Measurements from ENCODE around the gene C11orf98.

- TF ChIP-seq ESRRG (CRISPR knock-in tag; IDR thresholded peaks at IDR 0.05) (no peak), OSR1 (CRISPR knock-in tag; IDR thresholded peaks at IDR 0.05) (no peak)
These were observed 6.2 kb upstream of the C11orf98 start for GRCh38 chr11:62671236-62671607.
